GM19468 (cell line): ENCODE results near the gene DDX11.
"Not testable (repeated sequence)": the region's sequence is repeated elsewhere in the genome, so short reads cannot be mapped to it uniquely, and the experiment has no call there.

ENCODE experiments used
- ATAC-seq: cut with Tn5 transposase; IDR thresholded peaks from one replicate; pipeline ENCODE4 v1.9.1; 2021; ENCODE audit warnings: mild to moderate bottlenecking, moderate library complexity, moderate number of reproducible peaks; ENCODE audit not compliant: unreplicated experiment; ENCODE audit errors: extremely low read depth

DDX11 gene

GRCh38 chr12:31119192-31119802 is 45.6 kb downstream of the DDX11 start:
- no peak for ATAC-seq

- no peak for ATAC-seq
Measured at GRCh38 chr12:31119803-31120211, 46.1 kb downstream of the DDX11 start.

GRCh38 chr12:31120392-31121008 is 46.8 kb downstream of the DDX11 start:
- ATAC-seq: no peak

GRCh38 chr12:31121022-31121728 is 47.5 kb downstream of the DDX11 start:
- ATAC-seq: not testable (repeated sequence)

- no peak for ATAC-seq
Measured at GRCh38 chr12:31122481-31122880, 48.8 kb downstream of the DDX11 start.

- not testable (repeated sequence) for ATAC-seq
Measured at GRCh38 chr12:31124158-31124557, 50.5 kb downstream of the DDX11 start.

- ATAC-seq: not testable (repeated sequence)
Measured at GRCh38 chr12:31125171-31125570, 51.5 kb downstream of the DDX11 start.

- ATAC-seq: not testable (repeated sequence)
Measured at GRCh38 chr12:31127209-31127848, 53.7 kb downstream of the DDX11 start.

- ATAC-seq: not testable (repeated sequence)
Measured at GRCh38 chr12:31136581-31136980, 62.9 kb downstream of the DDX11 start.

- ATAC-seq: not testable (repeated sequence)
Measured at GRCh38 chr12:31144768-31145167, 71.1 kb downstream of the DDX11 start.

- ATAC-seq: not testable (repeated sequence)
Measured at GRCh38 chr12:31145296-31145695, 71.6 kb downstream of the DDX11 start.

GRCh38 chr12:31147415-31147814 is 73.8 kb downstream of the DDX11 start:
- not testable (repeated sequence) for ATAC-seq

- not testable (repeated sequence) for ATAC-seq
Measured at GRCh38 chr12:31150766-31151165, 77.1 kb downstream of the DDX11 start.
